ENCODE results near the gene PAF1. TPM values are rescaled to one million over a fixed set of nuclear protein-coding genes. Genes with fewer than 3 reads are reported as not detected.

Gene PAF1
- total and polyA plus RNA-seq, 2 of the 13 experiments (the other 11 are each of a cell fraction or from before 2014, with no cell fraction given): 30.2 to 31.1 TPM

GRCh38 chr19:39401549-39402345 is 10.8 kb upstream of the PAF1 start (continued):
- TF ChIP-seq ZNF407 (CRISPR knock-in tag; IDR thresholded peaks at IDR 0.05; ENCODE audit: not compliant biosample characterization) (peak; percentile 52), ZNF383 (CRISPR knock-in tag; IDR thresholded peaks at IDR 0.05; ENCODE audit: borderline replicate concordance) (no peak), CSRNP1 (CRISPR knock-in tag; IDR thresholded peaks at IDR 0.05) (peak; percentile 78; the same call in 1 of the 2 replicates), ELF4 (CRISPR knock-in tag; IDR thresholded peaks at IDR 0.05; ENCODE audit: borderline replicate concordance) (no peak), CBX5 (CRISPR knock-in tag; IDR thresholded peaks at IDR 0.05; ENCODE audit: borderline replicate concordance) (peak; percentile 18), CEBPG (CRISPR knock-in tag; IDR thresholded peaks at IDR 0.05) (peak; percentile 47), ZNF484 (CRISPR knock-in tag; IDR thresholded peaks at IDR 0.05; ENCODE audit: borderline replicate concordance, low read depth) (no peak), BORCS8-MEF2B (CRISPR knock-in tag; IDR thresholded peaks at IDR 0.05) (peak; percentile 89), ZNF333 (CRISPR knock-in tag; IDR thresholded peaks at IDR 0.05; ENCODE audit: borderline replicate concordance) (peak; percentile 69; the same call in 1 of the 2 replicates), HOXA9 (CRISPR knock-in tag; IDR thresholded peaks at IDR 0.05; ENCODE audit: borderline replicate concordance) (no peak), RFXAP (CRISPR knock-in tag; IDR thresholded peaks at IDR 0.05; ENCODE audit: borderline replicate concordance) (peak; percentile 79; the same call in 1 of the 2 replicates), EED (CRISPR knock-in tag; IDR thresholded peaks at IDR 0.05) (no peak; the same call in 1 of the 2 replicates), DDIT3 (CRISPR knock-in tag; IDR thresholded peaks at IDR 0.05) (no peak), GTF2F1 (IDR thresholded peaks at IDR 0.05; ENCODE audit: low read length) (0 out of 2 replicates have a peak, but pooled peaks have one; percentile 13), KLF11 (CRISPR knock-in tag; IDR thresholded peaks at IDR 0.05) (peak; percentile 43; the same call in 1 of the 2 replicates), ETV5 (CRISPR knock-in tag; IDR thresholded peaks at IDR 0.05; ENCODE audit: borderline replicate concordance) (peak; percentile 74), ZNF768 (CRISPR knock-in tag; IDR thresholded peaks at IDR 0.05) (peak; percentile 50; the same call in 1 of the 2 replicates)

Data from HepG2 (cell line).